ENCODE results near the gene AMFR.

The AMFR gene

GRCh38 chr16:56425439-56425832 is at the start of gene AMFR:
Gene AMFR, minus strand, starts transcription at chr16:56425545. Its CDS starts 218 bp downstream, at chr16:56425327.
- peak in 2 of 4 experiments; percentile 14 to 66 for DNase-seq

GRCh38 chr16:56470666-56471065 is 45.3 kb upstream of the AMFR start:
- no peak for DNase-seq

GRCh38 chr16:56470232-56470631 is 44.9 kb upstream of the AMFR start:
- DNase-seq: no peak

- DNase-seq: no peak
These were observed 44.4 kb upstream of the AMFR start for GRCh38 chr16:56469748-56470147.

GRCh38 chr16:56468800-56469199 is 43.5 kb upstream of the AMFR start:
- DNase-seq: no peak

- DNase-seq: no peak
These were observed 41.0 kb upstream of the AMFR start for GRCh38 chr16:56466344-56466743.

GRCh38 chr16:56463153-56463552 is 37.8 kb upstream of the AMFR start:
- DNase-seq: no peak

GRCh38 chr16:56462064-56462796 is 36.9 kb upstream of the AMFR start:
- DNase-seq: no peak

GRCh38 chr16:56460101-56460500 is 34.8 kb upstream of the AMFR start:
- DNase-seq: no peak

GRCh38 chr16:56457927-56458470 is 32.7 kb upstream of the AMFR start:
- DNase-seq: no peak

- peak in 1 of 4 experiments; percentile 6 for DNase-seq
These were observed 26.7 kb upstream of the AMFR start for GRCh38 chr16:56451753-56452689.

GRCh38 chr16:56450986-56451752 is 25.8 kb upstream of the AMFR start, which contains the start of the genes NUDT21 and OGFOD1:
Gene NUDT21, minus strand, starts transcription at chr16:56451332. Its CDS starts 130 bp downstream, at chr16:56451202.
Gene OGFOD1, plus strand, starts transcription at chr16:56451554. Its CDS starts 59 bp downstream, at chr16:56451613.
- DNase-seq: peak; percentile 60 to 81 (median 72)

- no peak for DNase-seq
These were observed 25.1 kb upstream of the AMFR start for GRCh38 chr16:56450275-56450985.

GRCh38 chr16:56448005-56448404 is 22.7 kb upstream of the AMFR start:
- DNase-seq: no peak

GRCh38 chr16:56447286-56447685 is 21.9 kb upstream of the AMFR start:
- no peak for DNase-seq

GRCh38 chr16:56438038-56438437 is 12.7 kb upstream of the AMFR start:
- DNase-seq: no peak

- no peak for DNase-seq
These were observed 10.9 kb upstream of the AMFR start for GRCh38 chr16:56436258-56436657.

GRCh38 chr16:56428091-56428490 is 2.7 kb upstream of the AMFR start:
- DNase-seq: no peak

- DNase-seq: no peak
These were observed 1.2 kb upstream of the AMFR start for GRCh38 chr16:56426585-56426984.

GRCh38 chr16:56424791-56425438 is 430 bp downstream of the AMFR start:
- DNase-seq: peak in 2 of 4 experiments; percentile 4 to 31

GRCh38 chr16:56424404-56424764 is 961 bp downstream of the AMFR start:
- no peak for DNase-seq
